CD4-positive, alpha-beta T cell treated with Interferon gamma for 1 hour (primary cell): ENCODE data around the gene WDPCP.
"Not testable (repeated sequence)": the region's sequence is repeated elsewhere in the genome, so short reads cannot be mapped to it uniquely, and the experiment has no call there.

Source experiments
- DNase-seq: peaks from one replicate; pipeline ENCODE4 v3.0.0-alpha.2; 2020

Gene WDPCP

GRCh38 chr2:63589148-63589958 is 1.1 kb upstream of the WDPCP start:
- no peak for DNase-seq

- DNase-seq = no peak
Measured at GRCh38 chr2:63587814-63588384, 378 bp downstream of the WDPCP start.

GRCh38 chr2:63582873-63583272 is 5.4 kb downstream of the WDPCP start:
- DNase-seq = no peak

- DNase-seq = no peak
Measured at GRCh38 chr2:63581298-63581961, 6.8 kb downstream of the WDPCP start.

GRCh38 chr2:63580651-63581297 is 7.5 kb downstream of the WDPCP start:
- DNase-seq = no peak

- no peak for DNase-seq
Measured at GRCh38 chr2:63578767-63579166, 9.5 kb downstream of the WDPCP start.

- no peak for DNase-seq
Measured at GRCh38 chr2:63576546-63576945, 11.7 kb downstream of the WDPCP start.

GRCh38 chr2:63573726-63574345 is 14.4 kb downstream of the WDPCP start:
- not testable (repeated sequence) for DNase-seq

GRCh38 chr2:63573026-63573425 is 15.3 kb downstream of the WDPCP start:
- DNase-seq = not testable (repeated sequence)

- DNase-seq = no peak
Measured at GRCh38 chr2:63572001-63572400, 16.3 kb downstream of the WDPCP start.

GRCh38 chr2:63571291-63571690 is 17.0 kb downstream of the WDPCP start:
- no peak for DNase-seq

- no peak for DNase-seq
Measured at GRCh38 chr2:63569740-63570139, 18.5 kb downstream of the WDPCP start.

GRCh38 chr2:63562751-63563150 is 25.5 kb downstream of the WDPCP start:
- no peak for DNase-seq

GRCh38 chr2:63558922-63559321 is 29.4 kb downstream of the WDPCP start:
- not testable (repeated sequence) for DNase-seq

GRCh38 chr2:63557819-63558218 is 30.5 kb downstream of the WDPCP start:
- DNase-seq = not testable (repeated sequence)

- DNase-seq = no peak
Measured at GRCh38 chr2:63555931-63556330, 32.3 kb downstream of the WDPCP start.

GRCh38 chr2:63555299-63555698 is 33.0 kb downstream of the WDPCP start:
- DNase-seq = no peak

GRCh38 chr2:63553049-63553448 is 35.2 kb downstream of the WDPCP start:
- DNase-seq = no peak

GRCh38 chr2:63545023-63545422 is 43.3 kb downstream of the WDPCP start:
- no peak for DNase-seq

GRCh38 chr2:63544017-63544627 is 44.2 kb downstream of the WDPCP start:
- no peak for DNase-seq

GRCh38 chr2:63539416-63540162 is 48.7 kb downstream of the WDPCP start:
- DNase-seq = no peak

- DNase-seq = no peak
Measured at GRCh38 chr2:63538390-63538789, 49.9 kb downstream of the WDPCP start.
